GM23338 (cell line): ENCODE results near the gene ZNF611.

Experiments
- CREB1 ChIP-seq: fragments of 250-450 bp; sonication (Bioruptor Pico); IDR thresholded peaks from 2 replicates; pipeline ENCODE4 v1.5.0; 2020; ENCODE audit warnings: low read depth, mild to moderate bottlenecking, moderate library complexity
- CTCF ChIP-seq, 2 experiments: fragments of 200-600 bp in 1 of 2; sonication (generic) in 1 of 2; conservative IDR thresholded peaks; 2 replicates each; pipeline versions ENCODE4 v1.5.1 to v1.6.1; 2016 to 2017; ENCODE audit warnings: antibody characterized with exemption in 2 of 2, low read depth in 2 of 2, mild to moderate bottlenecking in 2 of 2, moderate library complexity in 1 of 2
- EZH2 ChIP-seq: fragments of 200-600 bp; sonication (generic); IDR thresholded peaks from one replicate; pipeline ENCODE4 v1.8.0; 2017; ENCODE audit warnings: antibody characterized with exemption, mild to moderate bottlenecking, low read depth; ENCODE audit not compliant: unreplicated experiment
- EZH2phosphoT487 ChIP-seq: fragments of 200-600 bp; sonication (generic); IDR thresholded peaks from one replicate; pipeline ENCODE4 v1.8.1; 2018; ENCODE audit warnings: antibody characterized with exemption; ENCODE audit not compliant: unreplicated experiment
- POLR2AphosphoS5 ChIP-seq: IDR thresholded peaks from 2 replicates; pipeline ENCODE4 v1.6.1; 2016; ENCODE audit warnings: antibody characterized with exemption, low read depth
- REST ChIP-seq: IDR thresholded peaks from one replicate; pipeline ENCODE4 v1.6.1; 2018; ENCODE audit warnings: antibody characterized with exemption; ENCODE audit not compliant: unreplicated experiment

- TF ChIP-seq CTCF (conservative IDR thresholded peaks at IDR 0.05; ENCODE audit: low read depth in 2 of 2) (no peak), CREB1 (no peak), REST (no peak), EZH2 (no peak), POLR2AphosphoS5 (no peak), EZH2phosphoT487 (no peak)
Observed at GRCh38 chr19:52691215-52691610, 43.6 kb downstream of the ZNF611 start.
